CD4-positive, CD25-positive, alpha-beta regulatory T cell (primary cell): ENCODE data around the gene DOK3. TPM values are rescaled to one million over a fixed set of nuclear protein-coding genes. Genes with fewer than 3 reads are reported as not detected.
A peak's percentile ranks its signal among the peaks of the same experiment; 100 is the strongest.

Experiments used
- ATAC-seq, 2 donors: fragments of 150-1000 bp; cut with Tn5 transposase; one replicate each; pipeline ENCODE4 v1.10.0; 2021; ENCODE audit warnings: low read depth in 2 of 2, moderate number of reproducible peaks in 2 of 2, moderate library complexity in 1 of 2
- DNase-seq, 3 donors: peaks; one replicate each; pipeline versions ENCODE4 v3.0.0 to v3.0.0-alpha.2; 2012 to 2022; ENCODE audit warnings: mixed read lengths in 1 of 3
- H3K27ac ChIP-seq: one replicate; pipeline ENCODE4 v1.7.0; 2013; ENCODE audit warnings: mild to moderate bottlenecking, low read length; ENCODE audit not compliant: insufficient read depth, poor library complexity, severe bottlenecking
- H3K27me3 ChIP-seq: one replicate; pipeline ENCODE4 v1.7.0; 2013; ENCODE audit warnings: low read length; ENCODE audit not compliant: control insufficient read depth, insufficient read depth
- H3K36me3 ChIP-seq: one replicate; pipeline ENCODE4 v1.7.0; 2013; ENCODE audit warnings: mild to moderate bottlenecking, low read length, moderate library complexity; ENCODE audit not compliant: control insufficient read depth, insufficient read depth
- H3K4me1 ChIP-seq: 2 replicates; pipeline ENCODE4 v1.7.0; 2013; ENCODE audit warnings: mild to moderate bottlenecking, low read length; ENCODE audit not compliant: insufficient read depth, control insufficient read depth, poor library complexity, severe bottlenecking
- H3K4me3 ChIP-seq: one replicate; pipeline ENCODE4 v1.7.0; 2013; ENCODE audit warnings: low read depth, mild to moderate bottlenecking, low read length, moderate library complexity
- H3K9me3 ChIP-seq, 2 experiments: 1 replicate in 1 of 2; 2 replicates in 1 of 2; pipeline ENCODE4 v1.7.0; 2013; ENCODE audit warnings: low read length in 2 of 2, mild to moderate bottlenecking in 1 of 2, moderate library complexity in 1 of 2; ENCODE audit not compliant: control insufficient read depth in 2 of 2
- H3K27ac Mint-ChIP-seq, 3 donors: one replicate each; pipeline ENCODE4 v1.8.0; 2020 to 2022; ENCODE audit warnings: mild to moderate bottlenecking in 3 of 3, mixed read lengths in 3 of 3, moderate library complexity in 2 of 3
- H3K27me3 Mint-ChIP-seq: one replicate; pipeline ENCODE4 v1.8.0; 2022; ENCODE audit warnings: mild to moderate bottlenecking, mixed read lengths
- H3K36me3 Mint-ChIP-seq: one replicate; pipeline ENCODE4 v1.8.0; 2020; ENCODE audit warnings: mixed read lengths
- H3K4me1 Mint-ChIP-seq, 4 donors: one replicate each; pipeline ENCODE4 v1.8.0; 2020 to 2022; ENCODE audit warnings: mixed read lengths in 4 of 4, mild to moderate bottlenecking in 1 of 4
- H3K4me3 Mint-ChIP-seq, 4 donors: one replicate each; pipeline ENCODE4 v1.8.0; 2020 to 2022; ENCODE audit warnings: mild to moderate bottlenecking in 4 of 4, mixed read lengths in 4 of 4, moderate library complexity in 3 of 4
- H3K9me3 Mint-ChIP-seq, 7 donors: one replicate each; pipeline ENCODE4 v1.8.0; 2020 to 2022; ENCODE audit warnings: mixed read lengths in 7 of 7, mild to moderate bottlenecking in 3 of 7, moderate library complexity in 2 of 7
- polyA plus RNA-seq, 4 donors: library from polyadenylated mRNA; unstranded; fragments of 300-500 nt; fragmentation: Illumina TruSeq; gene quantifications; one replicate each; pipeline ENCODE4 v1.2.3, GENCODE V29; 2021
- total RNA-seq: library from RNA; stranded (reverse); gene quantifications from one replicate; pipeline ENCODE4 v1.2.3, GENCODE V29; 2022

The DOK3 gene
- total and polyA plus RNA-seq, 5 donors from 2014 or later: 0.13 to 1.5 (median 0.17) TPM; not detected in 2

- peak within 1 kb of the TSS; percentile 89 to 97 (median 96) for H3K27ac Mint-ChIP-seq
- peak within 1 kb of the TSS; percentile 92 for H3K4me3 ChIP-seq
- H3K4me3 Mint-ChIP-seq: peak within 1 kb of the TSS; percentile 90 to 98 (median 94)
- peaks cover 0 to 61% (median 27%) of the 10 kb centered on the region in 4 donors for H3K4me1 Mint-ChIP-seq
- H3K9me3 ChIP-seq: no peaks in the 10 kb centered on the region
- peak; percentile 90 to 91 for ATAC-seq
- H3K36me3 Mint-ChIP-seq: peaks cover 25% of the 10 kb centered on the region
- no peaks in the 10 kb centered on the region for H3K27me3 Mint-ChIP-seq
- no peaks in the 10 kb centered on the region for H3K27me3 ChIP-seq
- peak within 1 kb of the TSS; percentile 71 for H3K27ac ChIP-seq
- peaks cover 0 to 2% (median 0%) of the 10 kb centered on the region in 7 donors for H3K9me3 Mint-ChIP-seq
- H3K36me3 ChIP-seq: peaks cover 45% of the 10 kb centered on the region
- DNase-seq: peak; percentile 94 to 98 (median 96)
- peaks cover 40% of the 10 kb centered on the region for H3K4me1 ChIP-seq
These were observed 7.3 kb upstream of the DOK3 start, which contains the start of gene DDX41 for GRCh38 chr5:177516601-177517568. TSS of gene DDX41 (minus strand) at chr5:177516961. CDS start at chr5:177516945, 16 bp downstream.

GRCh38 chr5:177515580-177515979 is 6.0 kb upstream of the DOK3 start:
- Mint-ChIP-seq H3K36me3 (peaks cover 32% of the 10 kb centered on the region), H3K9me3 (peaks cover 0 to 2% (median 0%) of the 10 kb centered on the region in 7 donors), H3K27me3 (no peaks in the 10 kb centered on the region), H3K4me3 (peak overlapping the region; percentile 90 to 98 (median 94)), H3K27ac (peak overlapping the region in 2 of 3 donors; percentile 65 to 74), H3K4me1 (peaks cover 0 to 49% (median 26%) of the 10 kb centered on the region in 4 donors)
- Histone ChIP-seq H3K9me3 (no peaks in the 10 kb centered on the region), H3K36me3 (peaks cover 46% of the 10 kb centered on the region), H3K4me1 (peaks cover 33% of the 10 kb centered on the region), H3K27me3 (no peaks in the 10 kb centered on the region), H3K27ac (peak overlapping the region; percentile 71), H3K4me3 (peak overlapping the region; percentile 92)
- ATAC-seq: no peak
- DNase-seq: no peak

- no peak overlapping the region for H3K27ac Mint-ChIP-seq
- no peaks in the 10 kb centered on the region for H3K27me3 Mint-ChIP-seq
- Histone ChIP-seq H3K4me1 (peaks cover 25% of the 10 kb centered on the region), H3K9me3 (no peaks in the 10 kb centered on the region), H3K4me3 (no peak overlapping the region), H3K36me3 (peaks cover 46% of the 10 kb centered on the region), H3K27me3 (no peaks in the 10 kb centered on the region), H3K27ac (no peak overlapping the region)
- peaks cover 35% of the 10 kb centered on the region for H3K36me3 Mint-ChIP-seq
- H3K4me3 Mint-ChIP-seq: peak overlapping the region in 2 of 4 donors; percentile 26 to 95
- H3K9me3 Mint-ChIP-seq: peaks cover 0 to 2% (median 0%) of the 10 kb centered on the region in 7 donors
- peaks cover 0 to 43% (median 20%) of the 10 kb centered on the region in 4 donors for H3K4me1 Mint-ChIP-seq
- ATAC-seq (no peak), DNase-seq (no peak)
These were observed 4.9 kb upstream of the DOK3 start for GRCh38 chr5:177514541-177514940.

- H3K27ac Mint-ChIP-seq: peak overlapping the region in 1 of 3 donors; percentile 36
- no peak for ATAC-seq
- H3K4me3 Mint-ChIP-seq: peak overlapping the region; percentile 31 to 82 (median 54)
These were observed 3.9 kb upstream of the DOK3 start for GRCh38 chr5:177513500-177513899.

GRCh38 chr5:177512736-177513380 is 3.2 kb upstream of the DOK3 start:
- H3K9me3 ChIP-seq: no peaks in the 10 kb centered on the region
- no peak overlapping the region for H3K4me3 ChIP-seq
- H3K4me3 Mint-ChIP-seq: peak overlapping the region in 2 of 4 donors; percentile 36 to 82
- H3K27ac Mint-ChIP-seq: peak overlapping the region in 1 of 3 donors; percentile 36
- H3K36me3 Mint-ChIP-seq: peaks cover 35% of the 10 kb centered on the region
- H3K36me3 ChIP-seq: peaks cover 46% of the 10 kb centered on the region
- peaks cover 0 to 2% (median 0%) of the 10 kb centered on the region in 7 donors for H3K9me3 Mint-ChIP-seq
- H3K4me1 ChIP-seq: peaks cover 18% of the 10 kb centered on the region
- no peak overlapping the region for H3K27ac ChIP-seq
- H3K27me3 ChIP-seq: no peaks in the 10 kb centered on the region
- ATAC-seq: no peak
- no peaks in the 10 kb centered on the region for H3K27me3 Mint-ChIP-seq
- no peak for DNase-seq
- H3K4me1 Mint-ChIP-seq: peaks cover 0 to 37% (median 19%) of the 10 kb centered on the region in 4 donors

More at GRCh38 chr5:177513500-177513899, 3.9 kb upstream of the DOK3 start:
- H3K27me3 Mint-ChIP-seq: no peaks in the 10 kb centered on the region
- peaks cover 0 to 2% (median 0%) of the 10 kb centered on the region in 7 donors for H3K9me3 Mint-ChIP-seq
- Histone ChIP-seq H3K27me3 (no peaks in the 10 kb centered on the region), H3K4me3 (no peak overlapping the region), H3K9me3 (no peaks in the 10 kb centered on the region), H3K27ac (no peak overlapping the region), H3K36me3 (peaks cover 46% of the 10 kb centered on the region), H3K4me1 (peaks cover 18% of the 10 kb centered on the region)
- H3K36me3 Mint-ChIP-seq: peaks cover 35% of the 10 kb centered on the region
- H3K4me1 Mint-ChIP-seq: peaks cover 0 to 37% (median 19%) of the 10 kb centered on the region in 4 donors
- no peak for DNase-seq

GRCh38 chr5:177511796-177512675 is 2.4 kb upstream of the DOK3 start:
- Histone ChIP-seq H3K9me3 (no peaks in the 10 kb centered on the region), H3K36me3 (peaks cover 46% of the 10 kb centered on the region), H3K4me3 (no peak overlapping the region), H3K27ac (no peak overlapping the region), H3K27me3 (no peaks in the 10 kb centered on the region), H3K4me1 (peaks cover 15% of the 10 kb centered on the region)
- Mint-ChIP-seq H3K36me3 (peaks cover 34% of the 10 kb centered on the region), H3K27me3 (no peaks in the 10 kb centered on the region), H3K27ac (no peak overlapping the region), H3K4me3 (peak overlapping the region in 1 of 4 donors; percentile 67), H3K4me1 (peaks cover 0 to 34% (median 15%) of the 10 kb centered on the region in 4 donors), H3K9me3 (peaks cover 0 to 2% (median 0%) of the 10 kb centered on the region in 7 donors)
- DNase-seq (no peak), ATAC-seq (no peak)

GRCh38 chr5:177511181-177511580 is 1.6 kb upstream of the DOK3 start:
- H3K36me3 ChIP-seq: peaks cover 46% of the 10 kb centered on the region
- H3K4me1 Mint-ChIP-seq: peaks cover 0 to 27% (median 12%) of the 10 kb centered on the region in 4 donors
- no peaks in the 10 kb centered on the region for H3K27me3 Mint-ChIP-seq

More at GRCh38 chr5:177511181-177511580, 1.6 kb upstream of the DOK3 start:
- DNase-seq (no peak), ATAC-seq (no peak)
- no peaks in the 10 kb centered on the region for H3K27me3 ChIP-seq
- Mint-ChIP-seq H3K4me3 (peak overlapping the region in 2 of 4 donors; percentile 67 to 73), H3K27ac (peak overlapping the region in 1 of 3 donors; percentile 67), H3K9me3 (no peaks in the 10 kb centered on the region), H3K36me3 (peaks cover 30% of the 10 kb centered on the region)
- peaks cover 13% of the 10 kb centered on the region for H3K4me1 ChIP-seq
- no peak overlapping the region for H3K27ac ChIP-seq
- H3K9me3 ChIP-seq: no peaks in the 10 kb centered on the region
- no peak overlapping the region for H3K4me3 ChIP-seq
